HepG2 (cell line): ENCODE data around the gene WIPF2. TPM values are rescaled to one million over a fixed set of nuclear protein-coding genes. Genes with fewer than 3 reads are reported as not detected.

ENCODE experiments used
- BRD4 ChIP-seq: sonication (generic); formaldehyde crosslinking; IDR thresholded peaks from 2 replicates; pipeline ENCODE4 v1.4.0; 2020; ENCODE audit warnings: missing genetic modification reagents
- CHCHD3 ChIP-seq: sonication (generic); formaldehyde crosslinking; IDR thresholded peaks from 2 replicates; pipeline ENCODE4 v1.8.0; 2022; ENCODE audit warnings: mild to moderate bottlenecking, missing genetic modification reagents, moderate library complexity
- ELF1 ChIP-seq: sonication (generic); formaldehyde crosslinking; IDR thresholded peaks from 2 replicates; pipeline ENCODE4 v1.4.0; 2020; ENCODE audit warnings: missing genetic modification reagents
- GTF3A ChIP-seq: sonication (generic); formaldehyde crosslinking; conservative IDR thresholded peaks from 2 replicates; pipeline ENCODE4 v1.4.0; 2020; ENCODE audit warnings: mild to moderate bottlenecking, missing genetic modification reagents
- JARID2 ChIP-seq: sonication (generic); formaldehyde crosslinking; IDR thresholded peaks from 2 replicates; pipeline ENCODE4 v1.8.1; 2023; ENCODE audit warnings: missing genetic modification reagents, inconsistent platforms; ENCODE audit not compliant: insufficient replicate concordance
- NR3C1 ChIP-seq: sonication (generic); formaldehyde crosslinking; IDR thresholded peaks from 2 replicates; pipeline ENCODE4 v1.4.0; 2020; ENCODE audit warnings: missing genetic modification reagents
- RFX1 ChIP-seq: fragments of 450-650 bp; IDR thresholded peaks from 2 replicates; pipeline ENCODE4 v1.6.1; 2017
- SETDB1 ChIP-seq: sonication (generic); formaldehyde crosslinking; IDR thresholded peaks from 2 replicates; pipeline ENCODE4 v1.5.1; 2020; ENCODE audit warnings: missing genetic modification reagents, mild to moderate bottlenecking, borderline replicate concordance
- SRF ChIP-seq: IDR thresholded peaks from 2 replicates; pipeline ENCODE4 v1.6.1; 2011; ENCODE audit warnings: mild to moderate bottlenecking, low read depth, low read length, moderate library complexity
- STAG1 ChIP-seq: sonication (generic); formaldehyde crosslinking; IDR thresholded peaks from 2 replicates; pipeline ENCODE4 v1.4.0; 2020; ENCODE audit warnings: missing genetic modification reagents
- STAT5B ChIP-seq: sonication (generic); formaldehyde crosslinking; IDR thresholded peaks from 2 replicates; pipeline ENCODE4 v1.4.0; 2020; ENCODE audit warnings: missing genetic modification reagents
- ZNF234 ChIP-seq: sonication (generic); formaldehyde crosslinking; conservative IDR thresholded peaks from 2 replicates; pipeline ENCODE4 v1.5.1; 2020; ENCODE audit warnings: mild to moderate bottlenecking, missing genetic modification reagents
- ZNF768 ChIP-seq: sonication (generic); formaldehyde crosslinking; IDR thresholded peaks from 2 replicates; pipeline ENCODE4 v1.4.0; 2020; ENCODE audit warnings: missing genetic modification reagents
- polyA plus RNA-seq, 8 experiments: library from polyadenylated mRNA; depleted of rRNA in 3 of 8; stranded (reverse) in 7 of 8; unstranded in 1 of 8; fragments of >200 nt; fragmentation: Illumina TruSeq in 4 of 8; extraction: Trizol in 4 of 8; gene quantifications; 2 replicates each; pipeline versions ENCODE4 v1.2.1 to v1.2.3, GENCODE V29; 2011 to 2016; ENCODE audit warnings: low read depth in 4 of 8, missing spikeins in 1 of 8, mixed read lengths in 1 of 8; ENCODE audit not compliant: insufficient read depth in 1 of 8
- total RNA-seq, 5 experiments: library from RNA; depleted of rRNA; stranded (reverse); fragments of >200 nt; fragmentation: Illumina TruSeq; extraction: Trizol; gene quantifications; 2 replicates each; pipeline ENCODE4 v1.2.3, GENCODE V29; 2016; ENCODE audit warnings: low read depth in 1 of 5
- TF ChIP-seq, protein P1 (sequence below): sonication (generic); formaldehyde crosslinking; IDR thresholded peaks from 2 replicates; pipeline ENCODE4 v1.8.0; 2022; ENCODE audit warnings: mild to moderate bottlenecking, missing genetic modification reagents, moderate library complexity
- TF ChIP-seq, protein P2 (sequence below), 2 experiments: sonication (generic) in 1 of 2; formaldehyde crosslinking in 1 of 2; IDR thresholded peaks; 2 replicates each; pipeline versions ENCODE4 v1.4.0 to v1.6.1; 2018 to 2020; ENCODE audit warnings: missing genetic modification reagents in 2 of 2, borderline replicate concordance in 1 of 2, low read depth in 1 of 2, mild to moderate bottlenecking in 1 of 2, missing biosample characterization in 1 of 2
- TF ChIP-seq, protein P3 (sequence below): sonication (generic); formaldehyde crosslinking; IDR thresholded peaks from 2 replicates; pipeline ENCODE4 v1.4.0; 2020; ENCODE audit warnings: missing genetic modification reagents
- TF ChIP-seq, protein P4 (sequence below): sonication (generic); formaldehyde crosslinking; IDR thresholded peaks from 2 replicates; pipeline ENCODE4 v1.4.0; 2020; ENCODE audit warnings: mild to moderate bottlenecking, missing genetic modification reagents
- TF ChIP-seq, protein P5 (sequence below): sonication (generic); formaldehyde crosslinking; IDR thresholded peaks from 2 replicates; pipeline ENCODE4 v1.4.0; 2020; ENCODE audit warnings: mild to moderate bottlenecking, low read depth, missing genetic modification reagents

Gene WIPF2
- total and polyA plus RNA-seq, 2 of the 13 experiments (the other 11 are each of a cell fraction or from before 2014, with no cell fraction given): 7.2 to 10.8 TPM

DNA sequence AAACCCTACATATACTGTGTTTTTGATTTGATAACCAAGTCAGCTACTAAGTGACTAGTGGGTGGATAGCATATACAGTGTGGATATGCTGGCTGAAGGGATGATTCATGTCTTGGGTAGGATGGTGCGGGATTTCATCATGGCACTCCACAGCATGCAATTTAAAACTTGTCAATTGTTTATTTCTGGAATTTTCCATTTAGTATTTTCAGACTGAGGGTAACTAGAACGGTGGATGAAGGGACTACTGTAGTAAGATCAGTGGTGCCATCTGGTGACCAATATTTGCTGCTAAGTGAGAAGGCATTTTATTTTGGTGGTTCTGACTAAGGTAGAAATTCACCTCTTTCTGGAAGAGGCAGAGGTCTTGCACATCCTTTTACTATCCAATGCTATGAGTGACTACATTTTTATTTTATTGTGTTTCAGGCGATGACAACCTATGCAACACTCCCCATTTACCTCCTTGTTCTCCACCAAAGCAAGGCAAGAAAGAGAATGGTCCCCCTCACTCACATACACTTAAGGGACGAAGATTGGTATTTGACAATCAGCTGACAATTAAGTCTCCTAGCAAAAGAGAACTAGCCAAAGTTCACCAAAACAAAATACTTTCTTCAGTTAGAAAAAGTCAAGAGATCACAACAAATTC lies 71.7 kb downstream of the WIPF2 start (continued):
- TF ChIP-seq RFX1 (no peak), BRD4 (CRISPR knock-in tag) (no peak), STAG1 (peak; percentile 89), ZNF768 (no peak), NR3C1 (CRISPR knock-in tag) (no peak), CHCHD3 (CRISPR knock-in tag) (0 out of 2 replicates have a peak, but pooled peaks have one; percentile 43), ELF1 (no peak), JARID2 (CRISPR knock-in tag) (no peak), STAT5B (CRISPR knock-in tag) (no peak), GTF3A (CRISPR knock-in tag) (no peak), SETDB1 (CRISPR knock-in tag) (no peak), ZNF234 (CRISPR knock-in tag) (no peak), SRF (no peak)
- TF ChIP-seq, protein P1, sequence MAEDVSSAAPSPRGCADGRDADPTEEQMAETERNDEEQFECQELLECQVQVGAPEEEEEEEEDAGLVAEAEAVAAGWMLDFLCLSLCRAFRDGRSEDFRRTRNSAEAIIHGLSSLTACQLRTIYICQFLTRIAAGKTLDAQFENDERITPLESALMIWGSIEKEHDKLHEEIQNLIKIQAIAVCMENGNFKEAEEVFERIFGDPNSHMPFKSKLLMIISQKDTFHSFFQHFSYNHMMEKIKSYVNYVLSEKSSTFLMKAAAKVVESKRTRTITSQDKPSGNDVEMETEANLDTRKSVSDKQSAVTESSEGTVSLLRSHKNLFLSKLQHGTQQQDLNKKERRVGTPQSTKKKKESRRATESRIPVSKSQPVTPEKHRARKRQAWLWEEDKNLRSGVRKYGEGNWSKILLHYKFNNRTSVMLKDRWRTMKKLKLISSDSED (CRISPR knock-in tag): no peak
- TF ChIP-seq, protein P2, sequence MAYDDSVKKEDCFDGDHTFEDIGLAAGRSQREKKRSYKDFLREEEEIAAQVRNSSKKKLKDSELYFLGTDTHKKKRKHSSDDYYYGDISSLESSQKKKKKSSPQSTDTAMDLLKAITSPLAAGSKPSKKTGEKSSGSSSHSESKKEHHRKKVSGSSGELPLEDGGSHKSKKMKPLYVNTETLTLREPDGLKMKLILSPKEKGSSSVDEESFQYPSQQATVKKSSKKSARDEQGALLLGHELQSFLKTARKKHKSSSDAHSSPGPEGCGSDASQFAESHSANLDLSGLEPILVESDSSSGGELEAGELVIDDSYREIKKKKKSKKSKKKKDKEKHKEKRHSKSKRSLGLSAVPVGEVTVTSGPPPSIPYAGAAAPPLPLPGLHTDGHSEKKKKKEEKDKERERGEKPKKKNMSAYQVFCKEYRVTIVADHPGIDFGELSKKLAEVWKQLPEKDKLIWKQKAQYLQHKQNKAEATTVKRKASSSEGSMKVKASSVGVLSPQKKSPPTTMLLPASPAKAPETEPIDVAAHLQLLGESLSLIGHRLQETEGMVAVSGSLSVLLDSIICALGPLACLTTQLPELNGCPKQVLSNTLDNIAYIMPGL (CRISPR knock-in tag; IDR thresholded peaks at IDR 0.05; ENCODE audit: borderline replicate concordance in 1 of 2, low read depth in 1 of 2): peak in 1 of 2 experiments; percentile 31; a peak in 1 of 4 replicates
- TF ChIP-seq, protein P3, sequence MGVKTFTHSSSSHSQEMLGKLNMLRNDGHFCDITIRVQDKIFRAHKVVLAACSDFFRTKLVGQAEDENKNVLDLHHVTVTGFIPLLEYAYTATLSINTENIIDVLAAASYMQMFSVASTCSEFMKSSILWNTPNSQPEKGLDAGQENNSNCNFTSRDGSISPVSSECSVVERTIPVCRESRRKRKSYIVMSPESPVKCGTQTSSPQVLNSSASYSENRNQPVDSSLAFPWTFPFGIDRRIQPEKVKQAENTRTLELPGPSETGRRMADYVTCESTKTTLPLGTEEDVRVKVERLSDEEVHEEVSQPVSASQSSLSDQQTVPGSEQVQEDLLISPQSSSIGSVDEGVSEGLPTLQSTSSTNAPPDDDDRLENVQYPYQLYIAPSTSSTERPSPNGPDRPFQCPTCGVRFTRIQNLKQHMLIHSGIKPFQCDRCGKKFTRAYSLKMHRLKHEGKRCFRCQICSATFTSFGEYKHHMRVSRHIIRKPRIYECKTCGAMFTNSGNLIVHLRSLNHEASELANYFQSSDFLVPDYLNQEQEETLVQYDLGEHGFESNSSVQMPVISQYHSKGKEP (CRISPR knock-in tag): no peak
- TF ChIP-seq, protein P4, sequence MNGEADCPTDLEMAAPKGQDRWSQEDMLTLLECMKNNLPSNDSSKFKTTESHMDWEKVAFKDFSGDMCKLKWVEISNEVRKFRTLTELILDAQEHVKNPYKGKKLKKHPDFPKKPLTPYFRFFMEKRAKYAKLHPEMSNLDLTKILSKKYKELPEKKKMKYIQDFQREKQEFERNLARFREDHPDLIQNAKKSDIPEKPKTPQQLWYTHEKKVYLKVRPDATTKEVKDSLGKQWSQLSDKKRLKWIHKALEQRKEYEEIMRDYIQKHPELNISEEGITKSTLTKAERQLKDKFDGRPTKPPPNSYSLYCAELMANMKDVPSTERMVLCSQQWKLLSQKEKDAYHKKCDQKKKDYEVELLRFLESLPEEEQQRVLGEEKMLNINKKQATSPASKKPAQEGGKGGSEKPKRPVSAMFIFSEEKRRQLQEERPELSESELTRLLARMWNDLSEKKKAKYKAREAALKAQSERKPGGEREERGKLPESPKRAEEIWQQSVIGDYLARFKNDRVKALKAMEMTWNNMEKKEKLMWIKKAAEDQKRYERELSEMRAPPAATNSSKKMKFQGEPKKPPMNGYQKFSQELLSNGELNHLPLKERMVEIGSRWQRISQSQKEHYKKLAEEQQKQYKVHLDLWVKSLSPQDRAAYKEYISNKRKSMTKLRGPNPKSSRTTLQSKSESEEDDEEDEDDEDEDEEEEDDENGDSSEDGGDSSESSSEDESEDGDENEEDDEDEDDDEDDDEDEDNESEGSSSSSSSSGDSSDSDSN (CRISPR knock-in tag): no peak
- TF ChIP-seq, protein P5, sequence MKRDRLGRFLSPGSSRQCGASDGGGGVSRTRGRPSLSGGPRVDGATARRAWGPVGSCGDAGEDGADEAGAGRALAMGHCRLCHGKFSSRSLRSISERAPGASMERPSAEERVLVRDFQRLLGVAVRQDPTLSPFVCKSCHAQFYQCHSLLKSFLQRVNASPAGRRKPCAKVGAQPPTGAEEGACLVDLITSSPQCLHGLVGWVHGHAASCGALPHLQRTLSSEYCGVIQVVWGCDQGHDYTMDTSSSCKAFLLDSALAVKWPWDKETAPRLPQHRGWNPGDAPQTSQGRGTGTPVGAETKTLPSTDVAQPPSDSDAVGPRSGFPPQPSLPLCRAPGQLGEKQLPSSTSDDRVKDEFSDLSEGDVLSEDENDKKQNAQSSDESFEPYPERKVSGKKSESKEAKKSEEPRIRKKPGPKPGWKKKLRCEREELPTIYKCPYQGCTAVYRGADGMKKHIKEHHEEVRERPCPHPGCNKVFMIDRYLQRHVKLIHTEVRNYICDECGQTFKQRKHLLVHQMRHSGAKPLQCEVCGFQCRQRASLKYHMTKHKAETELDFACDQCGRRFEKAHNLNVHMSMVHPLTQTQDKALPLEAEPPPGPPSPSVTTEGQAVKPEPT: no peak
